ENCODE measurements around the gene NCAM1.
"Not testable (repeated sequence)": the region's sequence is repeated elsewhere in the genome, so short reads cannot be mapped to it uniquely, and the experiment has no call there.

NCAM1 gene

GRCh38 chr11:113283881-113284280, 322.7 kb downstream of the NCAM1 start:
- no peak for DNase-seq

- DNase-seq: no peak
Observed at GRCh38 chr11:113286009-113286408, 324.8 kb downstream of the NCAM1 start.

DNA sequence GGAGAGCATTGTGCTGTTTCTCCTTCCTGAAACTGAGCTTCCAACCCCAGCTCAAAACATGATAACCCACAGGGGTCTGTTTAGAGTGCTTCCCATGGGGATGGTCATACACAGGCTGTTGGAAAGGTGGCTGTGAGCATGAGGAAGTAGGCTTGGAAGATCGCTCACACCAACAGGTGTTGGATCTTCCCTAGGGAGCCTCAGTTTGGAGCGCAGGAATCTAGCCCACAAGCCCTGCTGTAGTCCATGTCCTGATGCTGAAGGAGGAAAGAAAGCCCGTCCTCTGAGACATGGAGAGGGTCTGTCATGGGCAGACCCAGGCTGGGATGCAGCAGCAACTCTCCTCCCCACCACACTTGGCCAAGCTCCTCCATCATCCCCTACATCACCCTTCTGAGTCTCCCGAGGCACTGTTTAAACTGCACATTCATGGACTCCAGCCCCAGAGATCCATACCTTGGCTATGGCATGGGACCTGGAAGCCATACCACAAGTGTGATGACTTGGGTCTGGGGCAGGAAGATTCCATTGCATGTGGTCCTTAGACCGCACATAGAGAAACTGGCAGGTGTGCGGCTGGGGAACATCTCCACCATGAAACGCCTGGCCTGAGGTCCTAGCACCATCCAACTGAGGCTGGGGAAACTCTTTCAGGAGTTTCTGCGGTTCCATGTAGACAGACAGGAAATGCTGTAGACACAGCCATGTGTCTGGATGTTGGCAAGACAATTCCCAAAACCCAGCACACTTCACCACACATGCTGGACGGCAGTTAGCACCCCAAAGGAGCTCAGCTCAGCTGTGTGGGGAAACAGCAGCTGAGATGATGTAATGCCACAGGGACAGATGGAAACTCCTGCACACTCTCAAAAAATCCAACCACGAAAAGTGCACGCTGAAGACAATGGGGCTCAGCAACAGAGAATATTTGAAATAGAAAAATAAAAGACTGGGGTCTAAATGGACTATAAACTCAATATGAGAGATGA, 325.6 kb downstream of the NCAM1 start:
- no peak for DNase-seq

DNA sequence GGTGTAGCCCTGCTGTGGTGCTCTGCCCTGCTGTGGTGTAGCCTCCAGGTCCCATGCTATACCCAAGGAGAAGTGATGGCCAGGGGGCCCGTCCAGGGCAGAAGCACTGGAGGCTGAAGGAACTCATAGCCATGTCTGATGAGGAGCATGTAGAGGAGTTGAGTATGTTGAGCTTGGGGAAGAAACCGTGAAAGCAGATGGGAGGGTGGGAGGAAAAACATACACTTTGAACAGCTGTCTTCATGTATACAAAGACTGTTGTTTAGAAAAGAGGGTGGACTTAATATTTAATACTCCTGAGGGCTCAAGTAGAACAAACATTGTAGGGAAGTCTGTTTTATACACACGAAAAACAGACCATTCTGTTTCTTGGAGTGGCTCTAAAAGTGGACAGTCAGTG, 326.6 kb downstream of the NCAM1 start:
- no peak for DNase-seq

GRCh38 chr11:113288286-113288863, 327.2 kb downstream of the NCAM1 start:
- no peak for DNase-seq

GRCh38 chr11:113289431-113290187, 328.4 kb downstream of the NCAM1 start:
- peak; percentile 33 for DNase-seq

- no peak for DNase-seq
Observed at GRCh38 chr11:113293936-113294335, 332.7 kb downstream of the NCAM1 start.

- DNase-seq: no peak
Observed at GRCh38 chr11:113295993-113296392, 334.8 kb downstream of the NCAM1 start.

DNA sequence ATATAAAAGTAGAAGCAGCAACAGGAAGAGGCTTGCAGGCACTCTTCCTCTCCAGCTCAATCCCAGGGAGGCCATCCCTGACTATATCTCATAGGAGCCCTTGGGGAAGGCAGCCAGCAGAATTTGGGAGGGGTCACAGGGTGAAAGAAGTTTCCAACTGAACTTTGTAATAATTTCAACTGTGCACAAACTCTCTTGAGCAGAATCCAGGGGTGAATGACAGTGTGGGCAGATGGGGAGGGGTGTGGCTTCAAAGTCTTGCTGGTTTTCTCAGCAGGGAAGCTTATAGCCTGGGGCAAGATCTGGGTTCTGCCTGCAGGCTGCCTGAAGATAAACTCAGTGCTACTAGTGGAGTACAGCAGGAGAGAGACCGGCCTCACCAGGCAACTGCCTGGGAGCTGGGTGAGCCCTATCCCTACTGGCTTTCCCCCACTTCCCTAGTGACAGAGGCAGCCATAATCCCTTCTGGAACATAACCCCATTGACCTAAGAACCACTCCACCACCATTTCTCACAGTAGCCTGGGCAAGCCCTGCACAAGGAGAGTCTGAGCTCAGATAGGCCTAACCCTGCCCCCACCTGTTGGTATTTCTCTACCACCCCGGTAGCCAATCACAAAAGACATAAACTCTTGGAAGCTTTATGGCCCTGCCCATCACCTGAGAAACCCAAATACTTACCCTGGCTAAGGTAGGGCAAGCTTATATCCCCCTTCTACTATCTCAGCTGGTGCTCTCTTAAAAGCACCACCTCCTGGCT, 335.4 kb downstream of the NCAM1 start:
- DNase-seq: no peak

DNA sequence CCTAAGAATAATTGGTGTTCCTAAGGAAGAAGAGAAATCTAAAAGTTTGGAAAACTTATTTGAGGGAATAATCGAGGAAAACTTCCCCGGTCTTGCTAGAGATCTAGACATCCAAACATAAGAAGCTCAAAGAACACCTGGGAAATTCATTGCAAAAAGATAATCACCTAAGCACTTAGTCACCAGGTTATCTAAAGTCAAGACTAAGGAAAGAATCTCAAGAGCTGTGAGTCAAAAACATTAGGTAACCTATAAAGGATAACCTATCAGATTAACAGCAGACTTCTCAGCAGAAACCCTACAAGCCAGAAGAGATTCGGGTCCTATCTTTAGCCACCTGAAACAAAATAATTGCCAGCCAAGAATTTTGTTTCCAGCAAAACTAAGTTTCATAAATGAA, 337.3 kb downstream of the NCAM1 start:
- not testable (repeated sequence) for DNase-seq

GRCh38 chr11:113304916-113305315, 343.7 kb downstream of the NCAM1 start:
- DNase-seq: no peak

GRCh38 chr11:113305440-113306336, 344.5 kb downstream of the NCAM1 start:
- DNase-seq: peak; percentile 48

DNA sequence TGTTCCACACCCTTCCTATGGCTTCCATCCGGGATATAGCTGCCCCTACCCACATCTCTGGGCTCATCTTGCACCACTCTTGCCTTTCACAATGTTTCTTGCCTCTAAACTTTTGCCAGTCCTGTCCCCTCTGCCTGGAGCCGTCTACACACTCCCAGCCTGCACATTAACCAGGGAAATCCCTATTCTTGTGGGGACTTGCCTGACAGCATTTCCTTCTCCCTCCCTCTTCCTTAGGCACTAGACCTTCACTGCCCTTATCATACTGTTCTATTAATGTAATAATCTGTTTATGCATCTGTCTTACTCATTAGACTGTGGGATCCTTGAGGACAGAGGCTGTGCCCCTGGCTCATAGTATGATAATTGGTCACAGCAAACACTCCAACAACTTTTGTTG, 347.4 kb downstream of the NCAM1 start:
- no peak for DNase-seq

- no peak for DNase-seq
Observed at GRCh38 chr11:113311536-113311935, 350.3 kb downstream of the NCAM1 start.

GRCh38 chr11:113313601-113314000, 352.4 kb downstream of the NCAM1 start:
- no peak for DNase-seq

DNA sequence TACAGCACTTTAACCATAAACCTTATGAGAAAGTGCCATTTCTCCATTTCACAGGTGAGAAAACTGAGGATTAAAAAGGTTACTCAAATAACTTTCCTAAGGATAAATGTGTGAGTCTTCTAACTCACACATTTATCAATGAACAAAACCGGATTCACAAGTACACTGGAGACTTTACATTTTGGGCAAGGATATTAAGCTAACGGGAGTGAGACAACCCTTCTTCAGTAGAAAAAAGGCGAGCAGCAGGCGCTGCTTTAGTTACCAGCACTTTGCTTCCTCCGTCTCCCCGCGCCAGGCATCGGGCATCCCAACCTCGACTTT, 352.8 kb downstream of the NCAM1 start:
- DNase-seq: no peak

DNA sequence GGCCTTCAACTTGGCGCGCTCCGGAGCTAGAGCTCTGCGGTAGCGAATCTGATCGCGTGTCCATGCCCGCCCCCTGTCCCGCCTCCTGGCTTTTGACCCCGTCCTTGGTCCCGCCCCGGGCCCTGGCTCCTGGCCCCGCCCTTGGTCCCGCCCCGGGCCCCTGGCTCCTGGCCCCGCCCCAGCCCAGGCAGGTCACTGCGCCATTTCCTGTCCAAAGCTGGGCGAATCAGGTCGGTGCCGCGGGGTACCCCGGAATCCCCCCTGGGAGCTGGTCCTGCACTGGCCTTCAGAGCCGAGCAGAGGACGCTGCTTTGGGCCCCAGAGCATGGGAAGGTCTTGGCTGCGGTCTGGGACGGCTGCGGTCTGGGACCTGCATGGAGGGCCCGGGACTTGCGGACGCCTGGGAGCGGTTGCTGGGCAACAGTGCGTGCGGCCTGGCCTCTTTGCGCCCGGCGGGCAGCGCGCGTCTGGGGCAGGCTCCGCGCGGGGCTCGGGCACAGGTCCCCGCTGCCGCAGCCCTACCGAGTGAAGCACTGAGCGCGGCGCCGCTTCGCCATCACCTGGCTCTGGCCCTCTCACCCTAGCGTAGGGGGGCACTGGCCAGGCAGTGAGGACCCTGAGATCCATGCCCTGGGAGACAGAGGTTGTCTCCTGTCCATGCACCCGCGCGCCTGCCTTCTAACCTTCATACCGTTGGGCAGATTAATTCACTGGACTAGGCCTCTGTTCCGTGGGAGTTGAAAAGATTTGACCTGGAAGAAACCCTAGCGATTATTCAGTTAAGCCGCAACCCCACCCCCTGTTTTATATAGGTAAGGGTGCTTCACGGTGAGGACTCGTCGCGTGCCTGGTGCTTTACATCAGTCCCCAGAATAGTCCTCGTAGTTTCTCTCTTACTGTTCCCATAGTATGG, 353.4 kb downstream of the NCAM1 start, which contains the start of gene TTC12:
TSS of gene TTC12 (plus strand) at position 195 of the 913 bp plus-strand sequence. CDS start 1,675 bp downstream, outside the sequence.
- DNase-seq: peak; percentile 65

DNA sequence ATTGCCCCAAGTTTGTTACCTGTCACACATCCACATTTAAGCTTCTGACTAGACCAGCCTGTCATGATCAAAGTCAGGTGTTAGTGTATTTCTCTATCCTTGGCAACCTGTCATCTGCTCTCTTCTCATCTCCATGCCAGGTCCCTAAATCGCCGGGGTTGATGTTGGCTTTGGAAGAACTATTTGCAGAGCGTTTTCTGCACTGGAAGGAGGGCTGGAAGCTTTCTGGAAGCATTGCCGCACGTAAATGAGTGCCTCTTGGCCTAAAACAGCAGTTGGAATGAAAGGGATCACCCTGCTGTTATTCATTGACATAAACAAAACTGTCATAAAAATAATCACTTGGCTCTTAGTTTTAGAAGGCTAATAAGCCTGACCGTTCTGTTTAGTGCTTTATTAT, 354.6 kb downstream of the NCAM1 start:
- no peak for DNase-seq

DNA sequence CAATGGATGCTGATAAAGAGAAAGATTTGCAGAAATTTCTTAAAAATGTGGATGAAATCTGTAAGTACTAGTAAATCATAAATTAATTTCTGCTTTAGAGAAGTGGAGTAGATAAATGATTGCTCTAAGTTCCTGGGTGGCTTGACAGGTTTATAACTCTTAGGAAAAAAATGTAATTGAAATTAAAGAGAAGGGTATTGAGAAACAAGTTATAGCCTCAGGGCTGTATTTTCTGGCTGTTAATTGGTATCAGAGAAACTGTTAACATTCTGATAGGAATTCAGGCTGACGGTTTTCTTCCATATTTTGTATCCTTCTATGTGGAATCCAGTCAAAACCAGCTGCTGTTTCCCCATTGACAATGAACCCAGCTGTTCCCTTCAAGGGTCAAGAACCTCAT, 355.0 kb downstream of the NCAM1 start:
- DNase-seq: no peak

GRCh38 chr11:113317339-113317738, 356.1 kb downstream of the NCAM1 start:
- DNase-seq: no peak

DNA sequence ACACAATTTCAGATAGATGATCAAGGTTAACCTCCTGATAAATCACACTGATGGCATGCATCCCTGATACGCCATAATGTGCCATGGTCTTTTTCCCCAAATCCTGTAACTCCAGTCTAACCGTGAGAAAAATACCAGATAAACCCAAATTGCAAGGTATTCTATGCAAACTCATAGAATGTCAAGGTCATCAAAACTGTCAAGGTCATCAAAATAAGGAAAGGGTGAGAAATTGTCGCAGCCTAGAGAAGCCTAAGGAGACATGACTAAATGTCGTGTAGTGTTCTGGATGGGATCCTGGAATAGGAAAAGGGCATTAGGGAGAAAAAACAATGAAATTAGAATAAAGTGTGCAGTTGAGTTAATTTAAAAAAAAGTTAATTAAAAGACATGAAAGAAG, 357.9 kb downstream of the NCAM1 start:
- DNase-seq: no peak
